ENCODE data around the gene TFDP2. TPM values are rescaled to one million over a fixed set of nuclear protein-coding genes. Genes with fewer than 3 reads are reported as not detected.

Gene TFDP2
- total RNA-seq, 2 donors from 2014 or later, result 22.1 to 31.9 TPM

DNA sequence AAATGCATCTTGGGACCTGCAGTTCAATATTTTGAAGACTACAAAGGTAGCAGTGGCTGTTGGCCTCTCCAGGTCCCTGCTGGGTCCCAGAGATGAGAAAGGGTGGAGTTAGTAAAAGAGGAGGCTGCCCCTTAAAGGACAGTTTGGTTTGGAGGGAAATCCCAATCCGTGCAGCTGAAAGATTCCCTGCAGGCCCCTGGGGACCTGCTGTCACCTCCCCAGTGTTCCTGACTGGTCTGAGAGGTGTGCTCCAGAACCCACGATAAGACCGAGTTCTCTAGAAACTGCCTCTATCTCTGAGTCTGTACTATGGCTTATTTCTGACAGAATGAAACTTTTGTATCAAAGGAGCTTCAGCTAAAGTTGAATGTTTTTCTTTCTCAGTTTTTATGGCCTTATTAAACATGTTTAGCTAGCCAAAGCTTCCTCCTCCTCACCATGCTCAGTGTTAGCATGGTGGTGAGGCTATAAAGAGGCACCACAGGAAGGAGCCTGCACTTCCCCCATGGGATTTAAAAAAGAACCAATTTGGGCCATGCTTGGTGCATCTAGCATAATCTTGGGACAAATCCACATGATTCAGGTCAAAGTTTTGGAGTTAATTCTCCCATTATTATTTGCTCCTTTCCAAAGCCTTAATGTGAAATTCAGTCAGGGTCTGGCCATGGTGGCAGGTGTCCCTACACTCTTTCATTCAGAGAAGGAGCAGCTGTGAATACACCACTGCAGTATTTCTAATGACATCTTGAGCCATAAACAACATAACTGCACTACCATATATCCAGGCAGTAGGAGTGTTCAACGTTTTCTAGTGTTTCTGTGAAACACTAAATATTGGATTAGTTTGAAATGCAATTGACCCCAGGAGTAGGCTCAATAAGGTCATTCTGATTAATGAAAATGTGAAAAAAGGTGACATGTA lies 198.5 kb downstream of the TFDP2 start:
- Mint-ChIP-seq H3K4me3 (no peak overlapping the region), H3K27me3 (no peaks in the 10 kb centered on the region), H3K27ac (no peak overlapping the region), H3K4me1 (peaks cover 5% of the 10 kb centered on the region), H3K36me3 (ENCODE audit: low read depth) (peaks cover 2% of the 10 kb centered on the region)
- H3K9me3 ChIP-seq (ENCODE audit: control insufficient read depth, low read length, poor library complexity, severe bottlenecking), result no peaks in the 10 kb centered on the region
- ATAC-seq, result no peak
- no peak for DNase-seq

DNA sequence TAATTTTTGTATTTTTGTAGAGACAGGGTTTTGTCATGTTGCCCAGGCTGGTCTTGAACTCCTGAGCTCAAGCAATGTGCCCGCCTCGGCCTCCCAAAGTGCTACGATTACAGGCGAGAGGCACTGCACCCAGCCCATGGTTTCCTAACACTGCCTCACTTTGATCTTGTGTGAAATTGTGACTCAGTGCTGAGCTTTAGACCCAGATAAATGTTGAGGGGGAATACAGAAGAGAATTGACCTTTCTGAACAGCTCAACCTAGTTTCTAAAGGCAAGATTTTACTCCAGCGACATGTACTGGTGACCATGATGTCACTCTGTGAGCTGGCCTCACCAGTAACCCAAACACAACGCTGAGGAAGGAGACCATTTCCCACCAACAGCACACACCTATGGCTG lies 199.4 kb downstream of the TFDP2 start:
- no peak for ATAC-seq
- no peaks in the 10 kb centered on the region for H3K9me3 ChIP-seq (ENCODE audit: control insufficient read depth, low read length, poor library complexity, severe bottlenecking)
- Mint-ChIP-seq H3K36me3 (ENCODE audit: low read depth) (peaks cover 2% of the 10 kb centered on the region), H3K27ac (no peak overlapping the region), H3K4me3 (no peak overlapping the region), H3K27me3 (no peaks in the 10 kb centered on the region), H3K4me1 (peaks cover under 1% of the 10 kb centered on the region)
- DNase-seq, result no peak

DNA sequence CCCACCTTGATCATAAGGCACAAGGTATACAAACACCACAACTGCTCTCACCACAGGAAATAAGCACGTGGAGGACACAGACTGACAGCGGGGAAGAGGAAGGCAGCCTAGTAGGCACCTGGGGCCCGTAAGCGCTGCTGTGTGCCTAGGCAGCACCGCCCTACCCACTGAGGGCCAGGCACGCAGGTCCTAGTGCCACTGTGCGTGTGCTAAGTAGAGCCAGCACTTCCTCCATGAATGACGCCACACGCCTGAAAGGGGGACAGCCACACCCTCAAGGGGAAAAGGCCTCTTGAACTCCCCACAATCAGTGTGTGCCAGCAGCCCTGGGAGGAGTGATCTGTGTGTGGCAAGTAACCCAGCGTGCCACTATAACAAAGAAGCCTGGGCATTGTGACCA lies 199.9 kb downstream of the TFDP2 start:
- Mint-ChIP-seq H3K27ac (no peak overlapping the region), H3K27me3 (no peaks in the 10 kb centered on the region), H3K4me3 (no peak overlapping the region), H3K36me3 (ENCODE audit: low read depth) (peaks cover 2% of the 10 kb centered on the region), H3K4me1 (no peaks in the 10 kb centered on the region)
- H3K9me3 ChIP-seq (ENCODE audit: control insufficient read depth, low read length, poor library complexity, severe bottlenecking), result no peaks in the 10 kb centered on the region
- DNase-seq (no peak), ATAC-seq (no peak)

DNA sequence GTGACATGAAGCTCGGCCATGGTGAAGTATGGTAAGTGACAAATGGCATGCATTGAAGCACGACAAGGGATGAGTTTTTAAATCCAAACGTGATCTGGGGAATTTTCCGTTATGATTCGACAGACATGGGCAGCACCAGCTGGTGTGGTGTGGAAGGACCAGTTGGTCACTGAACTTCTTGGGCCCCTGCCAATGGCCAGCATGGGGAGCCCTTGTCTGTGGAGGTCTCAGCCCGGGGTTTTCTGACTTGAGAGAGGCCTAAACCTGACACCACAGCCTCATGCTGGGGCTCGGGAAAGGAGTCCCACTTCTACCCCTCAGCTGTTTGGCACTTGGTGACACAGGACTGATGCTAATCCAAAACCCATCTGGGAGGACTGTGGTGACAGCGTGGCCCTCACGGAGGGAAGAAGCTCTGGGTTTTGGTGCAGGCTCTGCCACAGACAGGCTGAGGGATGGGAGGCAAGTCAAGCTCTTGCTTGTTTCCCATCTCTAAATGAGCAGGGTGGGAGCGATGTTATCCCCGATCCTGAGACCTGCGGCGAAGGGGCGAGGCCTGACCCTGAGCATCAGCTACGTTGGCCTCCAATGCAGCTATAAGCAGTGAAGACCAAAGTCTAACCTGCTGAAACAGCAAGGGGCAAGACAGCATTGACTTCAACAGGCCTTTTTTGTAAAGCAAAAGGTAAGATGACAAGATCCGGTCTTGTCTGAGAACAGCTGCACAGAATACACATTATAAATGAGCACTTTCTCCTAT lies 203.4 kb downstream of the TFDP2 start:
- H3K9me3 ChIP-seq (ENCODE audit: control insufficient read depth, low read length, poor library complexity, severe bottlenecking), result no peaks in the 10 kb centered on the region
- Mint-ChIP-seq H3K4me1 (peaks cover 3% of the 10 kb centered on the region), H3K4me3 (no peak overlapping the region), H3K36me3 (ENCODE audit: low read depth) (no peaks in the 10 kb centered on the region), H3K27ac (no peak overlapping the region), H3K27me3 (no peaks in the 10 kb centered on the region)
- ATAC-seq, result no peak
- DNase-seq, result no peak

DNA sequence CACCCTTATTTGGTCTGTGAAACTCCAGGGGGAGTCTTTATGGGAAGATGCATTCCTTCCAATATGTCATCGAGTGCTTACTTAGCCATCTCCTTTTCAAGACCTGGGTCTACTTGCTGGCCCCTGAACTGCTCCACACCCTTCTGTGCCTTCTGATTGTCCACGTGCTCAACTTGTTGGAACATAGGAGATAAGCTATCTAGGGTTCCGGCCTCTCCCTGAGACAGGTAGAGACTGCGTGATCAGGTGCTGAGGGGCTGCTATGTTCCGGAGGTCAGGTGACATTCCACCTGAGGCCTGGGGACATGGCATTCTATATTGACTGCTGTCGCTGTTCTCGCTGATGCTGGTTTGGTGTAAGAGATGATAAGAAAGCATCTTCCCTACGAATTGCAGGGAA lies 207.3 kb downstream of the TFDP2 start:
- no peak for ATAC-seq
- peaks cover 3% of the 10 kb centered on the region for H3K4me1 Mint-ChIP-seq
- no peak overlapping the region for H3K4me3 Mint-ChIP-seq
- H3K36me3 Mint-ChIP-seq (ENCODE audit: low read depth), result no peaks in the 10 kb centered on the region
- no peak overlapping the region for H3K27ac Mint-ChIP-seq
- H3K9me3 ChIP-seq (ENCODE audit: control insufficient read depth, low read length, poor library complexity, severe bottlenecking), result no peaks in the 10 kb centered on the region
- H3K27me3 Mint-ChIP-seq, result no peaks in the 10 kb centered on the region
- no peak for DNase-seq

DNA sequence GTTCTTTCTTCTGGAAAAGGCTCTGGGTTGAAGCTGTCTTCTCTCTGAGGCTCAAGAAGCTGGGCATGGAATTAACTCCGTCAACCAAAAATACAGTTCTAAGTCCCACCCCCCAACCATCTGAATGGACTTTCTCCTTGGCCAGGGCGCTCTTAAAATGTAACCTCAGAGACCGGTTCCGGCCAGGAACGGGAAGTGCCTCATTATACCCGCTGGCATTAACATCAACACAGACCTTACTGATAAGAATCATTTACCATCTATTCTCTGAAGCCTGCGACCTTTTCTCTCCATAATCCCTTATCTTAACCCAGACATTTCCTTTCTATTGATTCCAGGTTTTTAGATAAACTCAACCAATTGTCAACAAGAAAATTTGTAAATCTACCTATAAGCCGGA lies 208.3 kb downstream of the TFDP2 start:
- H3K4me3 Mint-ChIP-seq, result no peak overlapping the region
- DNase-seq (no peak), ATAC-seq (no peak)
- no peaks in the 10 kb centered on the region for H3K27me3 Mint-ChIP-seq
- H3K9me3 ChIP-seq (ENCODE audit: control insufficient read depth, low read length, poor library complexity, severe bottlenecking), result no peaks in the 10 kb centered on the region
- H3K36me3 Mint-ChIP-seq (ENCODE audit: low read depth), result no peaks in the 10 kb centered on the region
- no peak overlapping the region for H3K27ac Mint-ChIP-seq
- H3K4me1 Mint-ChIP-seq, result peaks cover 3% of the 10 kb centered on the region

DNA sequence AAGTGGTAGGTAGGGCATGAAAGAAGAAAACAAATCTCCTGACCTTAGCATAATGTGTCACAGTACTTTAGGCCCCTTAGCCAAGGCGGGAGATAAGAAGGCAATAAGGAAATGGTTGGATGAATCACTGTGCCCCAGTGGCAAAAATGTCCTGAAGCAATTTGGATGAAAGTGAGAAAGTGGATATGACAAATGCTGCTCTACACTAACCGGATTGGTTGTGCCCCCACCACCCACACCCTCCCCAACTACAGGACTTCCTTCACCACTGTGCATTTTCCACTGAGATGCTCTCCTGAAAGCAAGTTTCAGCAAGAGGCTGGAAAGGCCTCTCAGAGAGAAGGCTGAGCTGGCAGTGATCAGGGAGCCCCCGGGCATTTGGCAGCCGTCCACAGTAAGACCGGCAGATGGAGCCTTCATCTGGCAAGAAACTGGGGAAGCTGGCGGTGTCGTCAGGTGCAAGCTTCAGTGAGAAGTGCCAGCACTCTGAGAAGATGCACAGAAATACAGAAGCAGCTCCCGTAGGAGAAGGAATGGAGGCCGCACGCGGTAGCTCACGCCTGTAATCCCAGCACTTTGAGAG lies 209.1 kb downstream of the TFDP2 start:
- DNase-seq, result no peak
- Mint-ChIP-seq H3K27ac (no peak overlapping the region), H3K4me1 (peaks cover 3% of the 10 kb centered on the region), H3K36me3 (ENCODE audit: low read depth) (no peaks in the 10 kb centered on the region), H3K4me3 (no peak overlapping the region), H3K27me3 (no peaks in the 10 kb centered on the region)
- H3K9me3 ChIP-seq (ENCODE audit: control insufficient read depth, low read length, poor library complexity, severe bottlenecking), result no peaks in the 10 kb centered on the region
- no peak for ATAC-seq

DNA sequence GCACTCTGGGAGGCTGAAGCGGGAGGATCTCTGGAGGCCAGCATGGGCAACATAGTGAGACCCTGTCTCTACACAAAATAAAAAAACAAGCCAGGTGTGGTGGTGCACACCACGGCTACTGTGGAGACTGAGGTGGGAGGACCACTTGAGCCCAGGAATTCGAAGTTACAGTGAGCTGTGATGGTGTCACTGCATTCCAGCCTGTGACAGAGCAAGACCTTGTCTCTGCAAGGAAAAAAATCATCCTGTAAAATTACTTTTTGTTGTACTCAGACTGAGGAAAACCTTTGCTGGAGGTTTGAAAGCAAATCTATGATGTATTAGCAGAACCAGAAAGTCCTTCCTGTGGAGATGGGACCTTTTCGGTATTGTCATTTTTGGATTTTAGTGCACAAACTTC lies 209.6 kb downstream of the TFDP2 start:
- H3K27me3 Mint-ChIP-seq, result no peaks in the 10 kb centered on the region
- H3K4me3 Mint-ChIP-seq, result no peak overlapping the region
- ATAC-seq (no peak), DNase-seq (no peak)
- no peaks in the 10 kb centered on the region for H3K36me3 Mint-ChIP-seq (ENCODE audit: low read depth)
- no peaks in the 10 kb centered on the region for H3K9me3 ChIP-seq (ENCODE audit: control insufficient read depth, low read length, poor library complexity, severe bottlenecking)
- H3K27ac Mint-ChIP-seq, result no peak overlapping the region
- peaks cover 3% of the 10 kb centered on the region for H3K4me1 Mint-ChIP-seq

DNA sequence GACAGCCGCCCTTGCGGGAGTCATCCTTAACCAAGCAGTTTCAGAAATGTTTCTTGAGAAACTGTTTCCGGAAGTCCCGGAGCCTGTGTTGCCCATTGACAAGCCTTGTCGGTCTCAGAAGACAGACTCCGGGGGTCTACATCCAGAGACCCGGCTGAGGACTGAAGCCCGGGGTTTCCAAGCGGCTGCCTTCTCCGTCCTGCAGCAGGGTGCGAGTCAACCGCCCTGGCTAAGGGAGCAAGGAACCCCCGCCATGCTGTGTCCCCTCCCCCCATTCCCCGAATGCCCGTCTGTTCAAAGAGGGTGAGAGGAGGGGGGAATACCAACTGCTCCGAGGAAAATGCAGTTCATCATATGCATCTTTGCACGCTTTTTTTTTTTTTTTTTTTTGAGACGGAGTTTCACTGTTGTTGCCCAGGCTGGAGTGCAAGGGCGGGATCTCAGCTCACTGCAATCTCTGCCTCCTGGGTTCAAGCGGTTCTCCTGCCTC lies 211.3 kb downstream of the TFDP2 start:
- Mint-ChIP-seq H3K36me3 (ENCODE audit: low read depth) (no peaks in the 10 kb centered on the region), H3K27ac (peak overlapping the region; percentile 67), H3K4me1 (peaks cover 3% of the 10 kb centered on the region), H3K4me3 (no peak overlapping the region), H3K27me3 (no peaks in the 10 kb centered on the region)
- H3K9me3 ChIP-seq (ENCODE audit: control insufficient read depth, low read length, poor library complexity, severe bottlenecking), result no peaks in the 10 kb centered on the region
- DNase-seq (no peak), ATAC-seq (no peak)

DNA sequence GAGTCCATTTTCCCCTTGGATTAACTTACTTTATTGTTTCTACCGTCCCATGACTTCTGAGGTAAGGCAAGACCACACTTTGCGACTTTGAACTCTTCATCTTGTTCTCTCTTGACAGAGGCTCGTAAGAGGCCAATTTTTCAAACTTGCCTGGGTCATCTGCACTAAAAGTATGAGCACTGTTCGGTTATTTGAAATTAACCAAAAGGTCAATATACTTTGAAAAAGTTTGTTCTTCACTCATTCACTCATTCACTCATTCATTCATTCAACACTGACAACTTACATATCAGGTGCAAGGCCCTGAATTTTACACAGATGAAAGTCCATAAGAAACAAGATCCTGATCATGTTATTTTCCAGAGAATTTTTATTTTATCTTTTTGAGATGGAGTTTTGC lies 215.0 kb downstream of the TFDP2 start:
- no peak overlapping the region for H3K27ac Mint-ChIP-seq
- no peak overlapping the region for H3K4me3 Mint-ChIP-seq
- no peaks in the 10 kb centered on the region for H3K36me3 Mint-ChIP-seq (ENCODE audit: low read depth)
- peaks cover 1% of the 10 kb centered on the region for H3K4me1 Mint-ChIP-seq
- no peaks in the 10 kb centered on the region for H3K9me3 ChIP-seq (ENCODE audit: control insufficient read depth, low read length, poor library complexity, severe bottlenecking)
- no peak for ATAC-seq
- no peak for DNase-seq
- H3K27me3 Mint-ChIP-seq, result no peaks in the 10 kb centered on the region

DNA sequence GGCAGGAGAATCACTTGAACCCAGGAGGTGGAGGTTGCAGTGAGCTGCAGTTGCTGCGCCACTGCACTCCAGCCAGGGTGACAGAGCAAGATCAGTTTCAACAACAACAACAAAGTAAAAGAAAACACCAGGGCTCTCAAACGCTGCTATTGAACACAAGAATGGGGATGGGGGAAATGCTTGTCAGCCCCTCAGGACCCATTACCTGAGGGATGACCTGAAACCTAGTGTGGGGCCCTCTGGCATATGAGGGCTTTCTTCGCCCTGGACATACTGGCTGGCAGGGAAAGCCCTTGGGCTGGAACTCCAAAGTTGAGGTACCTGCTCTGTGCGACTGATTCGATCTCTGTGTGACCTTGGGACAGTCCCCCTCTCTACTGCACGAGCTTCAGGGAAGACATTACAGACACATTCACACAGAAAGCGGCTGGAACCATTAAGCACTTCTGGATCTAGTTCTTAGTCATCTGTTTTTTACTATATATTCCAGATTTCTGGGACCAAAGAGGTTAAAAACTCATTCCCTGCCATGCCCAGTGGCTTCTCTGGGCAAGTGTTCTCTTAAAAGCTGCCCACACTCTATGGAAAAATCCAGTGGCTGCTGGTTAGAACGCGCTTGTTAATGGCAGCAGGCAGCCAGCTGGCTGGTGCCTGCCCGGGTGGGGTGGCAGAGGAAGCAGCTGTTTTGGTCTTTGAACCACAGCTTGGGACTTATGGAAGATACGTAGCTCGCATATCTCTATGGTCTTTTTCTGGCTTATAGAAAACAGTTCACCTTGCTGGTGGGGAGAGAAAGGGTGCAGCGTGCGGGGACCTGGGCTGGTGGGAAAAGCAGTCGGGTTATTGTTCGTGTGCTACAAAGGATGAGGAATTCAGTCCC lies 215.7 kb downstream of the TFDP2 start:
- no peak for DNase-seq
- no peak overlapping the region for H3K27ac Mint-ChIP-seq
- ATAC-seq, result no peak
- H3K4me3 Mint-ChIP-seq, result no peak overlapping the region
- no peaks in the 10 kb centered on the region for H3K9me3 ChIP-seq (ENCODE audit: control insufficient read depth, low read length, poor library complexity, severe bottlenecking)
- H3K36me3 Mint-ChIP-seq (ENCODE audit: low read depth), result no peaks in the 10 kb centered on the region
- H3K4me1 Mint-ChIP-seq, result peaks cover 2% of the 10 kb centered on the region
- H3K27me3 Mint-ChIP-seq, result no peaks in the 10 kb centered on the region

DNA sequence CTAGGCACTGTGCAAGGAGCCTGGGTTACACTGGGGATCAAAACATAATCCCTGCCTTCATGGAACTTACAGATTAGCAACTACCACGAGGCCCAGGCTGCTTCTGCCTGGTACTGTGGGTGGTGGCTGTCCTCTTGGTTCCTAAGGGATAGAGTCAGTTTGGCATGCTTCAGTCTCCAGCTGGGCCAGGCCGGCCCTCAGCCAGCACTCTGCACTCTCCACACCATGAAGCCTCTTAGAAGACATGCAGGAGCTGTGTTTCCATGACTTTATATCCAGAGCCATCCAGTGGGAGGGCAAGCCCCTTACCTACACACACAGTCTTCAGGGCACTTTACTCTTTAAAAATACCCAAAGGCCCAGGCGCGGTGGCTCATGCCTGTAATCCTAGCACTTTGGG lies 218.5 kb downstream of the TFDP2 start:
- Mint-ChIP-seq H3K36me3 (ENCODE audit: low read depth) (peaks cover 3% of the 10 kb centered on the region), H3K27me3 (no peaks in the 10 kb centered on the region), H3K27ac (no peak overlapping the region), H3K4me3 (no peak overlapping the region), H3K4me1 (peaks cover 4% of the 10 kb centered on the region)
- ATAC-seq (no peak), DNase-seq (no peak)
- no peaks in the 10 kb centered on the region for H3K9me3 ChIP-seq (ENCODE audit: control insufficient read depth, low read length, poor library complexity, severe bottlenecking)
